ENCODE measurements around the gene DBNDD2. TPM values are rescaled to one million over a fixed set of nuclear protein-coding genes. Genes with fewer than 3 reads are reported as not detected.

Gene DBNDD2
- total RNA-seq, 2 experiments from 2014 or later = 13.2 to 15.7 TPM

DNA sequence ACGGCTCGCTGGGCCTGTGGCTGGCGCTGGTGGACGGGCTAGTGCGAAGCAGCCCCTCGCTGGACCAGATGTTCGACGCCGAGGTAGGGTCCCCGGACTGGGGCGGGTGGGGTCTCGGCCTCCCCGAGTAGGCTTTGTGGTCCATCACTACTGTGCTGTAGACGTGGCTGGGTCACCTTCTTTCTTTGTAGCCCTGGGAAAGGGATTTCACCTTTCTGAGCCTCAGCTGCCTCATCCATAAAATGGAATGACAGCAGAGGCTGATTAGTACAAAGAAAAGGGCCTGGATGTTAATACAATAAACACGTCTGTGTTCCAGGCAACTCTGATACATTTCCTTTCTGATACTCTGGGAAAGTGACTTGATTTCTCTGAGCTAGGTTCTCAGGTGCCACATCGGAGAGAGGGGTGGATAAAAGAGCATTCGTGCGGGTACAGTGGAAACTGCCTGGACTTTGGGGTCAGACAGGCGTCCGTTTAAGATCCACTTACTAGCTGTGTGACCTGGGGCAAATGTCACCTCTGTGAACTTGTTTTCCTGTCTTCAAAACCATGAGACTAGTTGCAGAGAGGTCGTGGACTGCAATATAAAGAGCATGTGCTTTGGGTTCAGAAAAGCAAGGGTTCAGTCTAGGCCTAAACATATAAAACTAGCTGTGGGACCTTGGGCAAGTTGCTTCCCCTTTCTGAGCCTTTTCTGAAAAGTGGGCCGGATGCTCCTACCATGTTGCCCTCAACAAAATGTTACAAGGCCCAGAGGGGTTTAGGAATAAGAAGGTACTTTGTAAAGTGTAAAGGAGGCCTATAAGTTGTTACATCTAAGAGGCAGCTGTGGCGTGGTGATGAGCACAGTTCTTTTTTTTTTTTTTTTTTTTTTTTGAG, 44.2 kb upstream of the DBNDD2 start:
- Histone ChIP-seq H3K36me3 (ENCODE audit: insufficient read depth, low read length) (peaks cover 36% of the 10 kb centered on the region), H3K27me3 (ENCODE audit: control insufficient read depth in 1 of 2, insufficient read depth in 2 of 2, low read length in 2 of 2) (no peaks in the 10 kb centered on the region), H3K4me1 (ENCODE audit: insufficient read depth, low read length) (peaks cover 55% of the 10 kb centered on the region), H3K9me3 (ENCODE audit: control insufficient read depth in 1 of 2, insufficient read depth in 1 of 2, low read length in 2 of 2) (no peaks in the 10 kb centered on the region), H3K4me3 (ENCODE audit: low read length) (peak overlapping the region; percentile 96), H3K27ac (ENCODE audit: low read depth in 1 of 2, low read length in 2 of 2) (peak overlapping the region; percentile 98 to 99)
- H3K9me3 Mint-ChIP-seq = no peaks in the 10 kb centered on the region
- peak overlapping the region; percentile 91 for H3K4me3 Mint-ChIP-seq
- ATAC-seq (ENCODE audit: poor library complexity) (no peak), DNase-seq (no peak)
- H3K36me3 Mint-ChIP-seq (ENCODE audit: low read depth) = peaks cover 47% of the 10 kb centered on the region
- H3K4me1 Mint-ChIP-seq (ENCODE audit: low read depth) = peaks cover 54% of the 10 kb centered on the region
- intact Hi-C loops (cut with DNase I, micrococcal nuclease) = loop anchor here (1.0 to 2.0 kb wide), 7 partner anchors 9 to 407 kb away; partner anchors contain the start of gene PIGT (in 1 of the 2)
- ChIA-PET POLR2A (interaction anchor here (0.7 to 6.8 kb wide), 15 partner anchors 9 to 570 kb away, joined by 3 to 184 read pairs (median 6); partner anchors contain the start of genes DBNDD2, DNTTIP1, PCIF1 and PIGT), CTCF (interaction anchor here (0.5 to 5.7 kb wide), 23 partner anchors 10 to 407 kb away, joined by 3 to 116 read pairs (median 5); partner anchors contain the start of genes PIGT and SDC4)
- TF ChIP-seq, protein P1, sequence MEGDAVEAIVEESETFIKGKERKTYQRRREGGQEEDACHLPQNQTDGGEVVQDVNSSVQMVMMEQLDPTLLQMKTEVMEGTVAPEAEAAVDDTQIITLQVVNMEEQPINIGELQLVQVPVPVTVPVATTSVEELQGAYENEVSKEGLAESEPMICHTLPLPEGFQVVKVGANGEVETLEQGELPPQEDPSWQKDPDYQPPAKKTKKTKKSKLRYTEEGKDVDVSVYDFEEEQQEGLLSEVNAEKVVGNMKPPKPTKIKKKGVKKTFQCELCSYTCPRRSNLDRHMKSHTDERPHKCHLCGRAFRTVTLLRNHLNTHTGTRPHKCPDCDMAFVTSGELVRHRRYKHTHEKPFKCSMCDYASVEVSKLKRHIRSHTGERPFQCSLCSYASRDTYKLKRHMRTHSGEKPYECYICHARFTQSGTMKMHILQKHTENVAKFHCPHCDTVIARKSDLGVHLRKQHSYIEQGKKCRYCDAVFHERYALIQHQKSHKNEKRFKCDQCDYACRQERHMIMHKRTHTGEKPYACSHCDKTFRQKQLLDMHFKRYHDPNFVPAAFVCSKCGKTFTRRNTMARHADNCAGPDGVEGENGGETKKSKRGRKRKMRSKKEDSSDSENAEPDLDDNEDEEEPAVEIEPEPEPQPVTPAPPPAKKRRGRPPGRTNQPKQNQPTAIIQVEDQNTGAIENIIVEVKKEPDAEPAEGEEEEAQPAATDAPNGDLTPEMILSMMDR (IDR thresholded peaks at IDR 0.05) = no peak
- H3K27ac Mint-ChIP-seq = peak overlapping the region; percentile 85
- H3K27me3 Mint-ChIP-seq = no peaks in the 10 kb centered on the region

- Histone ChIP-seq H3K27ac (ENCODE audit: low read depth in 1 of 2, low read length in 2 of 2) (no peak overlapping the region), H3K36me3 (ENCODE audit: insufficient read depth, low read length) (peaks cover 36% of the 10 kb centered on the region), H3K27me3 (ENCODE audit: control insufficient read depth in 1 of 2, insufficient read depth in 2 of 2, low read length in 2 of 2) (no peaks in the 10 kb centered on the region), H3K4me3 (ENCODE audit: low read length) (no peak overlapping the region), H3K9me3 (ENCODE audit: control insufficient read depth in 1 of 2, insufficient read depth in 1 of 2, low read length in 2 of 2) (no peaks in the 10 kb centered on the region), H3K4me1 (ENCODE audit: insufficient read depth, low read length) (peaks cover 56% of the 10 kb centered on the region)
- no peaks in the 10 kb centered on the region for H3K9me3 Mint-ChIP-seq
- ChIA-PET CTCF (interaction anchor here (1.0 to 5.3 kb wide), 2 partner anchors 8 to 71 kb away, joined by 4 to 29 read pairs; no protein-coding TSS in a partner anchor), POLR2A (interaction anchor here (4.1 to 6.8 kb wide), 2 partner anchors 7 to 52 kb away, joined by 78 to 184 read pairs; partner anchors contain the start of gene PIGT)
- peaks cover 52% of the 10 kb centered on the region for H3K36me3 Mint-ChIP-seq (ENCODE audit: low read depth)
- ATAC-seq (ENCODE audit: poor library complexity) (no peak), DNase-seq (peak in 1 of 14 experiments; percentile 2)
- H3K27me3 Mint-ChIP-seq = no peaks in the 10 kb centered on the region
- peaks cover 61% of the 10 kb centered on the region for H3K4me1 Mint-ChIP-seq (ENCODE audit: low read depth)
- H3K27ac Mint-ChIP-seq = peak overlapping the region; percentile 13
- TF ChIP-seq, protein P1 (IDR thresholded peaks at IDR 0.05) = no peak
- intact Hi-C loops (cut with DNase I, micrococcal nuclease) = loop anchor here in 1 of 2 experiments (5.0 kb wide), 1 partner anchor 478 kb away; the partner anchor contains the start of gene YWHAB
- peak overlapping the region; percentile 52 for H3K4me3 Mint-ChIP-seq
Observed at GRCh38 chr20:45365444-45365970, 42.6 kb upstream of the DBNDD2 start.

DNA sequence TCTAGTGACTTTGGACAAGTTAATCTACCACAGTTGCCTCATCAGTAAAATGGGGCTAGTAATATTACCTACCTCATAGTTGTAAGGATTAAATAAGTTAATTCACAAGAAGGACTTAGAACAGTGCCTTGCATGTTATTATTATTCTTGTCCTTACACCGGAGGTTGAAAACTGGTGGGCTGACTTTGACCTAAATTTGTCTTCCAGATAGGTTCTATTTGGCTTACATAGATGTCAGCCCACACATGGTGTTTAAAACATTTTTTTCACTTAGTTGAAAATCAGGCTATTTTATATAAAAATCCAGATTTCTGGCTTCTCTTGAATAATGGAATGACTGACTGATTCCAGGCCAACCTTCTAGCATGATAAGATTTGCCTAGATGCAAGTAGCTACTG, 41.9 kb upstream of the DBNDD2 start:
- Mint-ChIP-seq H3K36me3 (ENCODE audit: low read depth) (peaks cover 52% of the 10 kb centered on the region), H3K9me3 (no peaks in the 10 kb centered on the region), H3K27me3 (no peaks in the 10 kb centered on the region), H3K4me3 (no peak overlapping the region), H3K4me1 (ENCODE audit: low read depth) (peaks cover 68% of the 10 kb centered on the region), H3K27ac (no peak overlapping the region)
- peaks cover 56% of the 10 kb centered on the region for H3K4me1 ChIP-seq (ENCODE audit: insufficient read depth, low read length)
- H3K4me3 ChIP-seq (ENCODE audit: low read length) = no peak overlapping the region
- ATAC-seq (ENCODE audit: poor library complexity) (no peak), DNase-seq (no peak)
- ChIA-PET POLR2A (interaction anchor here (1.3 to 6.8 kb wide), 3 partner anchors 7 to 84 kb away, joined by 3 to 184 read pairs (median 78); partner anchors contain the start of gene PIGT), CTCF (interaction anchor here (1.0 to 5.3 kb wide), 2 partner anchors 8 to 71 kb away, joined by 4 to 29 read pairs; no protein-coding TSS in a partner anchor)
- TF ChIP-seq, protein P1 (IDR thresholded peaks at IDR 0.05) = no peak
- no peaks in the 10 kb centered on the region for H3K9me3 ChIP-seq (ENCODE audit: control insufficient read depth in 1 of 2, insufficient read depth in 1 of 2, low read length in 2 of 2)
- H3K27ac ChIP-seq (ENCODE audit: low read depth in 1 of 2, low read length in 2 of 2) = no peak overlapping the region
- intact Hi-C loops (cut with DNase I, micrococcal nuclease) = loop anchor here in 1 of 2 experiments (5.0 kb wide), 1 partner anchor 479 kb away; the partner anchor contains the start of gene YWHAB
- peaks cover 36% of the 10 kb centered on the region for H3K36me3 ChIP-seq (ENCODE audit: insufficient read depth, low read length)
- no peaks in the 10 kb centered on the region for H3K27me3 ChIP-seq (ENCODE audit: control insufficient read depth in 1 of 2, insufficient read depth in 2 of 2, low read length in 2 of 2)

All from CD4-positive, alpha-beta T cell (primary cell).